CD8-positive, alpha-beta memory T cell (primary cell): ENCODE measurements around the gene STUB1. TPM values are rescaled to one million over a fixed set of nuclear protein-coding genes. Genes with fewer than 3 reads are reported as not detected.
A peak's percentile ranks its signal among the peaks of the same experiment; 100 is the strongest.

Experiments
- CTCF ChIA-PET: fragments of 350-600 bp; sonication (Branson Sonifier 250); formaldehyde crosslinking; loops from one replicate; lab custom pipeline; 2021; ENCODE audit warnings: antibody characterized with exemption; lab: Charles Lee
- POLR2A ChIA-PET: fragments of 350-600 bp; sonication (Branson Sonifier 250); formaldehyde crosslinking; loops from one replicate; lab custom pipeline; 2021; ENCODE audit warnings: antibody characterized with exemption; lab: Charles Lee
- DNase-seq, 5 donors: peaks; one replicate each; pipeline versions ENCODE4 v3.0.0 to v3.0.0-alpha.2; 2020 to 2022; ENCODE audit warnings: mixed read lengths in 1 of 5
- H3K27ac ChIP-seq: one replicate; pipeline ENCODE4 v1.7.0; 2013; ENCODE audit warnings: low read depth, mild to moderate bottlenecking, low read length, moderate library complexity
- H3K27me3 ChIP-seq: 2 replicates; pipeline ENCODE4 v1.7.0; 2013; ENCODE audit warnings: low read length, mild to moderate bottlenecking; ENCODE audit not compliant: insufficient read depth, poor library complexity, severe bottlenecking
- H3K36me3 ChIP-seq: 2 replicates; pipeline ENCODE4 v1.7.0; 2013; ENCODE audit warnings: mild to moderate bottlenecking, low read length, moderate library complexity; ENCODE audit not compliant: insufficient read depth
- H3K4me1 ChIP-seq: 2 replicates; pipeline ENCODE4 v1.7.0; 2013; ENCODE audit warnings: mild to moderate bottlenecking, low read length, moderate library complexity; ENCODE audit not compliant: insufficient read depth
- H3K4me3 ChIP-seq: 2 replicates; pipeline ENCODE4 v1.7.0; 2013; ENCODE audit warnings: mild to moderate bottlenecking, low read length
- H3K9me3 ChIP-seq: 2 replicates; pipeline ENCODE4 v1.7.0; 2013; ENCODE audit warnings: mild to moderate bottlenecking, low read length
- H3K27ac Mint-ChIP-seq, 8 donors: one replicate each; pipeline ENCODE4 v1.8.0; 2020 to 2021; ENCODE audit warnings: mixed read lengths in 8 of 8, mild to moderate bottlenecking in 6 of 8, inconsistent platforms in 3 of 8, moderate library complexity in 3 of 8
- H3K27me3 Mint-ChIP-seq, 2 donors: one replicate each; pipeline ENCODE4 v1.8.0; 2020 to 2021; ENCODE audit warnings: mixed read lengths in 2 of 2, mild to moderate bottlenecking in 1 of 2, moderate library complexity in 1 of 2
- H3K36me3 Mint-ChIP-seq, 3 donors: one replicate each; pipeline ENCODE4 v1.8.0; 2020 to 2021; ENCODE audit warnings: mixed read lengths in 3 of 3, inconsistent platforms in 1 of 3, mild to moderate bottlenecking in 1 of 3
- H3K4me1 Mint-ChIP-seq, 3 donors: one replicate each; pipeline ENCODE4 v1.8.0; 2020 to 2021; ENCODE audit warnings: mixed read lengths in 3 of 3, inconsistent platforms in 1 of 3, mild to moderate bottlenecking in 1 of 3
- H3K4me3 Mint-ChIP-seq, 7 donors: one replicate each; pipeline ENCODE4 v1.8.0; 2020 to 2021; ENCODE audit warnings: mixed read lengths in 7 of 7, mild to moderate bottlenecking in 6 of 7, moderate library complexity in 4 of 7, inconsistent platforms in 2 of 7
- H3K9me3 Mint-ChIP-seq, 5 donors: one replicate each; pipeline ENCODE4 v1.8.0; 2020 to 2022; ENCODE audit warnings: mixed read lengths in 5 of 5, mild to moderate bottlenecking in 3 of 5, moderate library complexity in 2 of 5, inconsistent platforms in 1 of 5
- polyA plus RNA-seq: library from polyadenylated mRNA; unstranded; fragments of 300-500 nt; fragmentation: Illumina TruSeq; gene quantifications from one replicate; pipeline ENCODE4 v1.2.3, GENCODE V29; 2021
- total RNA-seq, 2 experiments: library from RNA; stranded (reverse); gene quantifications; one replicate each; pipeline ENCODE4 v1.2.3, GENCODE V29; 2021

The STUB1 gene
- total and polyA plus RNA-seq, 3 experiments from 2014 or later = 111 to 161 (median 124) TPM

- Histone ChIP-seq H3K27me3 (no peaks in the 10 kb centered on the region), H3K27ac (no peak overlapping the region), H3K4me1 (peaks cover 35% of the 10 kb centered on the region), H3K36me3 (no peaks in the 10 kb centered on the region), H3K4me3 (no peak overlapping the region), H3K9me3 (no peaks in the 10 kb centered on the region)
- POLR2A ChIA-PET = interaction anchor here (1.4 to 5.9 kb wide), 2 partner anchors 7 to 9 kb away, joined by 10 to 53 read pairs; partner anchors contain the start of genes CCDC78 and HAGHL
- no peak for DNase-seq
- H3K36me3 Mint-ChIP-seq = no peaks in the 10 kb centered on the region
- H3K9me3 Mint-ChIP-seq = no peaks in the 10 kb centered on the region
- H3K27ac Mint-ChIP-seq = peak overlapping the region in 6 of 8 donors; percentile 34 to 98 (median 62)
- H3K4me1 Mint-ChIP-seq = peaks cover 18 to 45% (median 19%) of the 10 kb centered on the region in 3 donors
- H3K27me3 Mint-ChIP-seq = no peaks in the 10 kb centered on the region
- H3K4me3 Mint-ChIP-seq = peak overlapping the region in 6 of 7 donors; percentile 19 to 97 (median 88)
- CTCF ChIA-PET = interaction anchor here (0.9 to 22.8 kb wide), 4 partner anchors 9 to 67 kb away, joined by 4 to 332 read pairs (median 7); partner anchors contain the start of genes CIAO3 and HAGHL
These were observed 38.7 kb downstream of the STUB1 start for GRCh38 chr16:718922-719321.

DNA sequence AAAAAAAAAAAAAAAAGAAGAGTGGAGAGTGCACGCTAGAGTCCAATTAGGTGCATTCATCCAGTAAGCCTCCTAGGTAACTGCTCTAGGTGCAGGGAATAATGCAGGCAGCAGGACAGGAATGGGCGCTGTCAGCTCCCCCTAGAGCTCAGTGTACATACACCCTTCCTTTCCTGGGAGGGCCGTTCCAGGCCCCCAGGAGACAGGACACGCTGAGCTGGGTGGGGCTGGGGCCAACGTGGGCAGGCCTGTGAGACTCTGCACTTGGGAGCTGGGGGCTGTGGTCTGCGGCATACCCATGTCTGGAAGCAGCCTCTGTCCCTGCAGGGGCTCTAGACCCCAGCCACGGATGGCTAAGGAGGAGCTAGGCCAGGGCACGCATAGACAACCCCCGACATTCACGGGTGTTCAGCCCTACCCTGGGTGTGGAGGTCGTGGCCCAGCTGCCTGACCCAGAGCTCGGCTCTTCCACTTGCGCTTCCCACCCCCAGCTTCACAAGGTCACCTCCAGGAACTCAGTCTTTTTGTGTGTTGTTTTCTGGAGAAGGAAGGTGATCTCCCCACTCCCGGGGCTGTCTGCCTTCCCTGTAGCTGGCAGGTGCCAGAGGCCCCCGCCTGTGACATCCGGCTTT is 39.7 kb downstream of the STUB1 start:
- Histone ChIP-seq H3K4me3 (peak overlapping the region; percentile 67), H3K27me3 (no peaks in the 10 kb centered on the region), H3K4me1 (peaks cover 31% of the 10 kb centered on the region), H3K36me3 (no peaks in the 10 kb centered on the region), H3K9me3 (no peaks in the 10 kb centered on the region), H3K27ac (peak overlapping the region; percentile 82)
- Mint-ChIP-seq H3K4me1 (peaks cover 18 to 45% (median 19%) of the 10 kb centered on the region in 3 donors), H3K4me3 (peak overlapping the region; percentile 83 to 97 (median 89)), H3K27me3 (no peaks in the 10 kb centered on the region), H3K27ac (peak overlapping the region; percentile 74 to 98 (median 94)), H3K36me3 (no peaks in the 10 kb centered on the region), H3K9me3 (no peaks in the 10 kb centered on the region)
- POLR2A ChIA-PET = interaction anchor here (0.8 to 3.2 kb wide), 6 partner anchors 8 to 68 kb away, joined by 3 to 21 read pairs (median 11); partner anchors contain the start of genes CHTF18, CIAO3, RPUSD1 and WDR24
- CTCF ChIA-PET = interaction anchor here (0.8 to 22.8 kb wide), 7 partner anchors 6 to 141 kb away, joined by 3 to 332 read pairs (median 10); partner anchors contain the start of genes CIAO3, HAGHL and METRN
- DNase-seq = peak in 1 of 5 donors; percentile 55

DNA sequence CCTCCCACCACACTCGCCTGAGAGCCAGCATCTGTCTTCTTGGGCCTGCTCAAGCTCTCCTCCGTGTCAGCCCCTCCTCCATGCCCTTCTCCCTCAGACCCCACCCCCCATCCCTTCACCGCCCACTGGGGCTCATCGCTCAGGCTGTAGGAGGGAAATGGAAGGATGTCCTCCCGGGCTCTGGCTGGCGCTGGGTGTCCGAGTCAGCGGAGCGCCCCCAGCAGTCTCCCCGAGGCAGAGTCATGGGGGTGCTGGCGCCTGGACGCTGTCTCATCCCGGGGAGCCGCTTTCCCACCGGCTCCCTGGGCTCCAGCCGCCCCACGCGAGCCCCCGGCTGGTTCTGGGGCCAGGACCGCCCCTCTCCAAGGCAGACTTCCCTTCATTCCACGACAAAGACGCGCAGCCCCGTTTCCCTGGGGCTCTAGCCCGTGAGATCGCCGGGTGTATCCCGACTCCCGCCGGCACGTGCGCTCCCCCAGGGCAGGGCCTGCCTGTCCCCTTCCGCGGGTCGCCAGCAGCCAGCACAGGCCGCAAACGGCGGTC is 40.3 kb downstream of the STUB1 start:
- H3K4me1 Mint-ChIP-seq = peaks cover 18 to 50% (median 19%) of the 10 kb centered on the region in 3 donors
- Histone ChIP-seq H3K4me1 (peaks cover 31% of the 10 kb centered on the region), H3K36me3 (no peaks in the 10 kb centered on the region), H3K4me3 (peak overlapping the region; percentile 67), H3K27ac (peak overlapping the region; percentile 82), H3K27me3 (no peaks in the 10 kb centered on the region), H3K9me3 (no peaks in the 10 kb centered on the region)
- CTCF ChIA-PET = interaction anchor here (0.8 to 22.8 kb wide), 8 partner anchors 6 to 141 kb away, joined by 3 to 332 read pairs (median 8); partner anchors contain the start of genes CIAO3, HAGHL and METRN
- DNase-seq = peak in 2 of 5 donors; percentile 33 to 39
- no peaks in the 10 kb centered on the region for H3K27me3 Mint-ChIP-seq
- POLR2A ChIA-PET = interaction anchor here (0.8 to 3.2 kb wide), 8 partner anchors 8 to 68 kb away, joined by 3 to 21 read pairs (median 10); partner anchors contain the start of genes CHTF18, CIAO3, RPUSD1 and WDR24
- H3K36me3 Mint-ChIP-seq = no peaks in the 10 kb centered on the region
- H3K4me3 Mint-ChIP-seq = peak overlapping the region; percentile 83 to 97 (median 89)
- no peaks in the 10 kb centered on the region for H3K9me3 Mint-ChIP-seq
- H3K27ac Mint-ChIP-seq = peak overlapping the region; percentile 74 to 98 (median 94)

GRCh38 chr16:720990-721764 is 41.0 kb downstream of the STUB1 start, which contains the start of gene ANTKMT:
TSS of gene ANTKMT (plus strand) at chr16:721146. CDS start at chr16:721275, 129 bp downstream.
- Mint-ChIP-seq H3K36me3 (no peaks in the 10 kb centered on the region), H3K4me3 (peak within 1 kb of the TSS; percentile 83 to 97 (median 89)), H3K27me3 (no peaks in the 10 kb centered on the region), H3K9me3 (no peaks in the 10 kb centered on the region), H3K4me1 (peaks cover 18 to 49% (median 19%) of the 10 kb centered on the region in 3 donors), H3K27ac (peak within 1 kb of the TSS; percentile 74 to 98 (median 94))
- Histone ChIP-seq H3K27ac (peak within 1 kb of the TSS; percentile 82), H3K9me3 (no peaks in the 10 kb centered on the region), H3K4me1 (peaks cover 31% of the 10 kb centered on the region), H3K4me3 (peak within 1 kb of the TSS; percentile 67), H3K36me3 (no peaks in the 10 kb centered on the region), H3K27me3 (no peaks in the 10 kb centered on the region)
- DNase-seq = peak; percentile 68 to 84 (median 83)
- CTCF ChIA-PET = interaction anchor here (0.8 to 22.8 kb wide), 7 partner anchors 7 to 65 kb away, joined by 3 to 332 read pairs (median 10); partner anchors contain the start of genes CIAO3, HAGHL and METRN
- POLR2A ChIA-PET = interaction anchor here (0.7 to 3.2 kb wide), 8 partner anchors 9 to 243 kb away, joined by 3 to 21 read pairs (median 8); partner anchors contain the start of genes CHTF18, CIAO3, METTL26 and RPUSD1

- Histone ChIP-seq H3K27me3 (no peaks in the 10 kb centered on the region), H3K4me3 (peak overlapping the region; percentile 32), H3K9me3 (no peaks in the 10 kb centered on the region), H3K36me3 (no peaks in the 10 kb centered on the region), H3K27ac (peak overlapping the region; percentile 82), H3K4me1 (peaks cover 36% of the 10 kb centered on the region)
- Mint-ChIP-seq H3K36me3 (no peaks in the 10 kb centered on the region), H3K4me3 (peak overlapping the region; percentile 62 to 86 (median 77)), H3K9me3 (no peaks in the 10 kb centered on the region), H3K27me3 (no peaks in the 10 kb centered on the region), H3K27ac (peak overlapping the region; percentile 61 to 94 (median 88)), H3K4me1 (peaks cover 16 to 49% (median 19%) of the 10 kb centered on the region in 3 donors)
- DNase-seq = peak in 4 of 5 donors; percentile 37 to 68 (median 65)
- CTCF ChIA-PET = interaction anchor here (2.0 to 22.8 kb wide), 4 partner anchors 8 to 63 kb away, joined by 6 to 332 read pairs (median 35); partner anchors contain the start of genes CIAO3, HAGHL and METRN
- POLR2A ChIA-PET = interaction anchor here (0.7 to 3.2 kb wide), 8 partner anchors 8 to 242 kb away, joined by 3 to 21 read pairs (median 8); partner anchors contain the start of genes CHTF18, CIAO3, METTL26 and RPUSD1
These were observed 41.7 kb downstream of the STUB1 start for GRCh38 chr16:721765-722540.

DNA sequence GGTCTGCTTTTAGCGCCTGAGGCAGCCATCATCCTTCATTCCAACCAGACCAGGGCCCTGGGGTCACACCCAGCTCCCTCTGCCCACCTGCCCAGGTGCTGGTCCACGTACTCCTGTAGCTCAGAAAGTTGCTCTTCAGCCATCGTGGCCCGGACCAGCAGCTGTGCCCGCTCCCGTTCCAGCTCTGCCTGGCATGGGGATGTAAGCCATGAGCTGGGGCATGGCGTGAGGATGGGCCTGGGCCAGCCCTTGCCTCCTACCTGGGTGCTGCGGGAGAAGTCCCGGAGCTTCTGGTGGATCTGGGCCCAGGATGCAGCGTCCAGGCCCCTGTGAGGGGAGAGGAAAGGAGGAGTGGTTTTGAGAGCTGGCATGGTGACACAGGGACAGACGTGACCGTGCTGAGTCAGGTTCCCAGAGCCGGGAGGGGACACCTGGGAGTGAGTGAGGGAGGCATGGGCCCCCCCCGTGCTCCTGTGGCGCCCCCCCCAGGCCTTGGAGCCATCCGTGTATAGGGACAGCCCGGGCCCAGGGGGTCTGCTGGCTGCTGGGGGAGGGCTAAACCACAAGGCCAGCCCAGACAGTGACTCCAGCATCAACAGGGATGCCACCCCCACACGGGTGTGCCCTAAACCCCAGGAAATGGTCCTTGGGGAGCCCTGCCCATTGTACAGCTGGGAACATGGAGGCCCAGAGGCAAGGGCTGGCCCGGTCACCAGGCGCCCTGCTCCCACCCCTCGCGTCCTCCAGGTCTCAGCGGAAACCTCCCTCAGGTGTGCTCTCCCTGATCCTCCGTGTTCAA is 42.8 kb downstream of the STUB1 start:
- Histone ChIP-seq H3K36me3 (no peaks in the 10 kb centered on the region), H3K27ac (no peak overlapping the region), H3K9me3 (no peaks in the 10 kb centered on the region), H3K4me3 (no peak overlapping the region), H3K4me1 (peaks cover 36% of the 10 kb centered on the region), H3K27me3 (no peaks in the 10 kb centered on the region)
- ChIA-PET CTCF (interaction anchor here (2.0 to 22.8 kb wide), 4 partner anchors 9 to 62 kb away, joined by 6 to 332 read pairs (median 35); partner anchors contain the start of genes CIAO3, HAGHL and METRN), POLR2A (interaction anchor here (3.0 kb wide), 1 partner anchor 33 kb away, joined by 12 read pairs; the partner anchor contains the start of gene WDR24)
- no peaks in the 10 kb centered on the region for H3K9me3 Mint-ChIP-seq
- DNase-seq = no peak
- H3K27me3 Mint-ChIP-seq = no peaks in the 10 kb centered on the region
- no peaks in the 10 kb centered on the region for H3K36me3 Mint-ChIP-seq
- peak overlapping the region; percentile 24 to 93 (median 84) for H3K27ac Mint-ChIP-seq
- peak overlapping the region; percentile 37 to 83 (median 68) for H3K4me3 Mint-ChIP-seq
- peaks cover 16 to 49% (median 19%) of the 10 kb centered on the region in 3 donors for H3K4me1 Mint-ChIP-seq
